ENCODE measurements around the gene MTHFD2L. TPM values are rescaled to one million over a fixed set of nuclear protein-coding genes. Genes with fewer than 3 reads are reported as not detected.

MTHFD2L gene
- total and polyA plus RNA-seq, 2 of the 8 experiments (the other 6 are each of a cell fraction or from before 2014, with no cell fraction given), result 5.4 to 15.0 TPM

- no peak for TF ChIP-seq RNF2 (IDR thresholded peaks at IDR 0.05; ENCODE audit: borderline replicate concordance, low read depth, low read length, missing control alignments, poor library complexity, severe bottlenecking)
- TF ChIP-seq JUN (IDR thresholded peaks at IDR 0.05; ENCODE audit: low read depth, low read length), result no peak
- no peak for TF ChIP-seq ZNF274 (IDR thresholded peaks at IDR 0.05; ENCODE audit: borderline replicate concordance, extremely low read depth, low read length)
- no peak for TF ChIP-seq NANOG (IDR thresholded peaks at IDR 0.05; ENCODE audit: insufficient read depth, low read depth, low read length, poor library complexity, severe bottlenecking)
- no peak for TF ChIP-seq GTF2F1 (IDR thresholded peaks at IDR 0.05; ENCODE audit: borderline replicate concordance, low read depth, low read length)
- TF ChIP-seq MAFK (IDR thresholded peaks at IDR 0.05; ENCODE audit: low read depth, low read length), result no peak
- no peak for TF ChIP-seq BACH1 (IDR thresholded peaks at IDR 0.05; ENCODE audit: low read length)
Observed at GRCh38 chr4:74111306-74111975, 46.5 kb upstream of the MTHFD2L start (continued).

Measured in H1 (cell line).